IPS DF 6.9 (cell line): ENCODE measurements around the gene D2HGDH.
"Not testable (repeated sequence)": the region's sequence is repeated elsewhere in the genome, so short reads cannot be mapped to it uniquely, and the experiment has no call there.

Experiments
- DNase-seq: peaks from one replicate; pipeline ENCODE4 v3.0.0-alpha.2; 2013; ENCODE audit warnings: low read depth, low spot score
- H3K27ac ChIP-seq: one replicate; pipeline ENCODE4 v1.5.1; 2013; ENCODE audit warnings: low read length, control low read depth
- H3K27me3 ChIP-seq: 2 replicates; pipeline ENCODE4 v1.6.1; 2013; ENCODE audit warnings: mild to moderate bottlenecking, low read length; ENCODE audit not compliant: control insufficient read depth, insufficient read depth
- H3K36me3 ChIP-seq: 2 replicates; pipeline ENCODE4 v1.6.1; 2013; ENCODE audit warnings: low read length; ENCODE audit not compliant: control insufficient read depth, insufficient read depth
- H3K4me1 ChIP-seq: 2 replicates; pipeline ENCODE4 v1.6.1; 2013; ENCODE audit warnings: low read length; ENCODE audit not compliant: control insufficient read depth, insufficient read depth
- H3K4me3 ChIP-seq: 2 replicates; pipeline ENCODE4 v1.5.1; 2013; ENCODE audit warnings: mild to moderate bottlenecking, low read length
- H3K9me3 ChIP-seq: 2 replicates; pipeline ENCODE4 v1.6.1; 2013; ENCODE audit warnings: low read length, inconsistent platforms; ENCODE audit not compliant: control insufficient read depth, insufficient read depth
- WGBS: extraction: QIAGEN DNeasy Blood & Tissue Kit; methylation state at CpG from one replicate; pipeline ENCODE4 v1.1.7; 2013; ENCODE audit warnings: mixed read lengths, missing lambda C conversion rate; ENCODE audit not compliant: insufficient read length, insufficient coverage; 5-methylcytosine and 5-hydroxymethylcytosine counted together

D2HGDH gene

DNA sequence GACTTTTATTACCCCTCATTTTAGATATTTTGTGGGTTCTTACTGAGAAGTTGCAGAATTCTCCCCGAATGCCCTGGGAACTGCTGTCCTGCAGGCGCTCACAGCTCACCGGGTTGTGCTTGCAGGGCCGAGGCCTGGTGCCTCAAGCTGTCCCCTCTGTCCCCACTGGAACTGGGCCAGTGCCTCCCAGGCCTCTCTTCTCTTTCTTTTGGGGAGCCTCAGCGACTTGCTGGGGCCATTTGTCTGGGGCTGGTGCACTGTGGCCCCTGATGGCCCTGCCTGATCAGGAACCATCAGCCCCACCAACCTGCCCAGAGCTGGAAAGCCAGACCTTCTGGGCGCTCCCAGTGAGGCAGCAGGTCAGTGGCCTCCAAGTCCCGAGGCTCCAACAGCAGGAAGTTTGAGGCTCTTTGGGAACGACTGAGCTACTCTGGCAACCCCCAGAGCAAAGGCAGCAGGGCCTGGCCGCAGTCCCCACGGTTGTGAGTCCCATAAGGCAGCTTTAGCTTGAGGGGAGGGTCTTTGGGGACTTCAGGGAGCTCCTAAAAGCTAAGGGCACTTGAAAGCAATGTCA is 59.9 kb downstream of the D2HGDH start:
- DNase-seq, result no peak
- Histone ChIP-seq H3K36me3 (no peaks in the 10 kb centered on the region), H3K4me3 (no peak overlapping the region), H3K27ac (no peak overlapping the region), H3K9me3 (no peaks in the 10 kb centered on the region; the same call in 1 of the 2 replicates), H3K4me1 (no peaks in the 10 kb centered on the region), H3K27me3 (no peaks in the 10 kb centered on the region)
- no CpG with 5 or more reads among the region's 10 CpGs for WGBS

GRCh38 chr2:241795021-241795999 is 60.9 kb downstream of the D2HGDH start:
- no peaks in the 10 kb centered on the region for H3K4me1 ChIP-seq
- no peaks in the 10 kb centered on the region for H3K36me3 ChIP-seq
- H3K4me3 ChIP-seq, result no peak overlapping the region
- DNase-seq, result no peak
- H3K27ac ChIP-seq, result no peak overlapping the region
- WGBS, result no CpG with 5 or more reads among the region's 31 CpGs
- no peaks in the 10 kb centered on the region for H3K27me3 ChIP-seq
- H3K9me3 ChIP-seq, result no peaks in the 10 kb centered on the region

- H3K36me3 ChIP-seq, result no peaks in the 10 kb centered on the region
- H3K27ac ChIP-seq, result no peak overlapping the region
- no peak for DNase-seq
- H3K4me1 ChIP-seq, result no peaks in the 10 kb centered on the region
- WGBS, result no CpG with 5 or more reads among the region's 13 CpGs
- no peaks in the 10 kb centered on the region for H3K9me3 ChIP-seq
- no peak overlapping the region for H3K4me3 ChIP-seq
- H3K27me3 ChIP-seq, result no peaks in the 10 kb centered on the region
These were observed 61.8 kb downstream of the D2HGDH start for GRCh38 chr2:241796209-241796608.

GRCh38 chr2:241796610-241797138 is 62.2 kb downstream of the D2HGDH start:
- DNase-seq, result no peak

GRCh38 chr2:241797441-241798080 is 63.1 kb downstream of the D2HGDH start:
- H3K9me3 ChIP-seq, result no peaks in the 10 kb centered on the region
- H3K27ac ChIP-seq, result no peak overlapping the region
- no peak for DNase-seq
- no CpG with 5 or more reads among the region's 19 CpGs for WGBS
- H3K4me3 ChIP-seq, result no peak overlapping the region
- H3K27me3 ChIP-seq, result no peaks in the 10 kb centered on the region
- H3K4me1 ChIP-seq, result peaks cover 2% of the 10 kb centered on the region; the same call in 1 of the 2 replicates
- no peaks in the 10 kb centered on the region for H3K36me3 ChIP-seq

More at GRCh38 chr2:241796610-241797138, 62.2 kb downstream of the D2HGDH start:
- no peaks in the 10 kb centered on the region for H3K9me3 ChIP-seq
- no peak overlapping the region for H3K27ac ChIP-seq
- no CpG with 5 or more reads among the region's 13 CpGs for WGBS
- H3K4me1 ChIP-seq, result no peaks in the 10 kb centered on the region
- no peaks in the 10 kb centered on the region for H3K36me3 ChIP-seq
- H3K4me3 ChIP-seq, result no peak overlapping the region
- H3K27me3 ChIP-seq, result no peaks in the 10 kb centered on the region

GRCh38 chr2:241798081-241798630 is 63.7 kb downstream of the D2HGDH start:
- no peak for DNase-seq
- H3K27ac ChIP-seq, result no peak overlapping the region
- WGBS, result no CpG with 5 or more reads among the region's 14 CpGs
- H3K36me3 ChIP-seq, result no peaks in the 10 kb centered on the region
- H3K9me3 ChIP-seq, result no peaks in the 10 kb centered on the region
- no peak overlapping the region for H3K4me3 ChIP-seq
- peaks cover 2% of the 10 kb centered on the region; the same call in 1 of the 2 replicates for H3K4me1 ChIP-seq
- H3K27me3 ChIP-seq, result peaks cover 2% of the 10 kb centered on the region; the same call in 1 of the 2 replicates

DNA sequence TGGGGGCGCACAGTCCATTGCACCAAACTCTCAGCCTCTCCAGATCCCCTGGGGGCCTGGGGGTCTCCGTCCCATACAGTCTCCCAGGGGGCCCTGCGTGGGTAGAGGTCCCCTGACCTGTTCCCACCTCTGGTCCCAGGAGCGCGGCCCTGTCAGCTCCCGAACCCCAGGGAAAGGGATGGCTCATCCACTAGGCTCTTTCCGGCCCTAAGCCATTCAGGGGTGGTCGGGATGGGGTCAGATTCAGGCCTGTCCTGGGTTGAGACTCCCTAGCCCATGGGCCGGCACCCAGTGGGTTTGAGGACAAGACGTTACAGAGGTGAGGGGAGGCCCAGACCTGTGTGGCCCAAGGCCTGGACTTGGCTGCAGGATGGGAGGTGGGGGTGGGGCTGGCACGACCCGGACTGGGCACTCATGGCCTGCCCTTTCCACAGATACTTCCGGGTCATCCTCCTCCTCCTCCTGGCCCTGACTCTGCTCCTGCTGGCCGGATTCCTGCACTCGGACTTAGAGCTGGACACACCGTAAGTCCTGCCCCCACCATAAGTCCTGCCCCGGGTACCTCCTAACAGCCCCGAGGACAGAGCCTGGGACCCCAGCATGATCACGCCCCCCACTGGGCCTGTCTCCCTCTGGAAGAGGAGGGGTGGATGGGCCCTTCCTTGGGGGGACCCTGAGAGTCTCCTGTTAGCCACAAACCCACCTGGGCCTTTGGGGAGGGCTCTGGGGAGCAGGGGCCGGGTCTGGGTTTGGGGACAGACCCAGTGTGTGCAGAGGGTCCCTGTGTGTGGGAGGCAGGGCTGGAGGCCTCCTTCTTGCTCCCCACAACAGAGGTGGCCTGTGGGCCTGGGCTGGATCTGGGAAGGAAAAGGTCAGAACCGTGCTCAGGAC is 64.4 kb downstream of the D2HGDH start:
- no CpG with 5 or more reads among the region's 21 CpGs for WGBS
- no peaks in the 10 kb centered on the region for H3K36me3 ChIP-seq
- H3K4me3 ChIP-seq, result no peak overlapping the region
- H3K9me3 ChIP-seq, result no peaks in the 10 kb centered on the region
- peaks cover 3% of the 10 kb centered on the region; the same call in 1 of the 2 replicates for H3K4me1 ChIP-seq
- DNase-seq, result no peak
- H3K27me3 ChIP-seq, result peaks cover 8% of the 10 kb centered on the region; the same call in 1 of the 2 replicates
- H3K27ac ChIP-seq, result no peak overlapping the region

- H3K36me3 ChIP-seq, result no peaks in the 10 kb centered on the region
- no peak overlapping the region for H3K4me3 ChIP-seq
- DNase-seq, result no peak
- peaks cover 6% of the 10 kb centered on the region for H3K4me1 ChIP-seq
- no CpG with 5 or more reads among the region's 10 CpGs for WGBS
- no peaks in the 10 kb centered on the region for H3K9me3 ChIP-seq
- peaks cover 16% of the 10 kb centered on the region; the same call in 1 of the 2 replicates for H3K27me3 ChIP-seq
- H3K27ac ChIP-seq, result no peak overlapping the region
These were observed 65.2 kb downstream of the D2HGDH start for GRCh38 chr2:241799522-241800197.

GRCh38 chr2:241800198-241800903 is 65.9 kb downstream of the D2HGDH start:
- H3K27me3 ChIP-seq, result peaks cover 17% of the 10 kb centered on the region; the same call in 1 of the 2 replicates
- H3K9me3 ChIP-seq, H3K4me1 ChIP-seq, DNase-seq, H3K27ac ChIP-seq, H3K4me3 ChIP-seq, H3K36me3 ChIP-seq: not testable (repeated sequence)
- no CpG with 5 or more reads among the region's 35 CpGs for WGBS
